SK-N-DZ (cell line): ENCODE data around the gene NRIP2.

Source experiments
- DNase-seq: peaks from one replicate; pipeline ENCODE4 v3.0.0-alpha.2; 2015; ENCODE audit warnings: low spot score

The NRIP2 gene

GRCh38 chr12:2775431-2775830, 59.4 kb downstream of the NRIP2 start:
- no peak for DNase-seq
